Ascending aorta (tissue), 2 donors: ENCODE data around the gene ANKRD52. TPM values are rescaled to one million over a fixed set of nuclear protein-coding genes. Genes with fewer than 3 reads are reported as not detected.
"Not testable (repeated sequence)": the region's sequence is repeated elsewhere in the genome, so short reads cannot be mapped to it uniquely, and the experiment has no call there.

Source experiments
- DNase-seq, 2 donors: peaks; one replicate each; pipeline ENCODE4 v3.0.0-alpha.2; 2019; ENCODE audit warnings: low spot score in 2 of 2
- H3K27ac ChIP-seq, 2 donors: fragments of 200-600 bp; sonication (generic); one replicate each; pipeline ENCODE4 v1.5.1; 2016 to 2017; ENCODE audit warnings: mild to moderate bottlenecking in 1 of 2
- H3K27me3 ChIP-seq: fragments of 200-600 bp; sonication (generic); one replicate; pipeline ENCODE4 v1.5.1; 2017
- H3K36me3 ChIP-seq, 2 donors: fragments of 200-600 bp; sonication (generic); one replicate each; pipeline ENCODE4 v1.5.1; 2016
- H3K4me1 ChIP-seq, 2 donors: fragments of 200-600 bp; sonication (generic); one replicate each; pipeline ENCODE4 v1.5.1; 2016 to 2017; ENCODE audit warnings: mild to moderate bottlenecking in 1 of 2
- H3K4me3 ChIP-seq, 2 donors: fragments of 200-600 bp; sonication (generic); one replicate each; pipeline ENCODE4 v1.5.1; 2016 to 2017; ENCODE audit warnings: mild to moderate bottlenecking in 1 of 2
- H3K9me3 ChIP-seq, 2 donors: fragments of 200-600 bp; sonication (generic); one replicate each; pipeline ENCODE4 v1.5.1; 2016
- CTCF ChIP-seq, 3 experiments: fragments of 200-600 bp in 2 of 3; fragments of 450-650 bp in 1 of 3; sonication (generic) in 2 of 3; IDR thresholded peaks; one replicate each; pipeline ENCODE4 v1.5.1; 2016 to 2019; ENCODE audit warnings: antibody characterized with exemption in 3 of 3, mild to moderate bottlenecking in 1 of 3, moderate library complexity in 1 of 3
- intact Hi-C: fragments of 100-400 bp; cut with DNase I; formaldehyde crosslinking; loops from one replicate; pipeline ENCODE4 v1.15.1; 2023
- total RNA-seq: library from RNA; depleted of rRNA; stranded (reverse); fragments of >200 nt; gene quantifications from one replicate; pipeline ENCODE4 v1.1.0, GENCODE V29; 2016

Gene ANKRD52
- total RNA-seq, 1 donor from 2014 or later = 17.5 TPM

DNA sequence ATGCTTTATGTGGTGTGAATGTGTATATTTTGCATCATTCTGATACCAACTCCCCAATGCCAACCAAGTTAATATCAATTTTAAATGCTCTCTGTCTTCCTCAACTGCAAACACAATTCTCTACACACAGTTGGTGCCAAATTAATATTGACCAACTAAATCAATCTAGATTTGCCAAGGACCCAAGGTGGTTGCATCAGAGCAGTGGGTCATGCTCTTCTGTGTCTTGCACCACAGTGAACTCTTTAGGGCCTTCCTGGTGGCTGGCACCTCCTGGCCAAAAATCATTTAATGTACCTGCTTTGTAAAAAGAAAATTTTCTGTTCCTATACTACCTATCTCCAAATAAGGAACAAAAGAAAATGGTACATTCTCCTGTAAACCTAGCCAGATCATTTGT is 22.7 kb upstream of the ANKRD52 start:
- no peak for TF ChIP-seq CTCF (IDR thresholded peaks at IDR 0.05)
- Histone ChIP-seq H3K27ac (no peak overlapping the region), H3K36me3 (peaks cover 79 to 96% of the 10 kb centered on the region in 2 donors), H3K9me3 (no peaks in the 10 kb centered on the region), H3K4me1 (no peaks in the 10 kb centered on the region), H3K27me3 (no peaks in the 10 kb centered on the region), H3K4me3 (no peak overlapping the region)
- intact Hi-C loops = no loop called here
- no peak for DNase-seq

DNA sequence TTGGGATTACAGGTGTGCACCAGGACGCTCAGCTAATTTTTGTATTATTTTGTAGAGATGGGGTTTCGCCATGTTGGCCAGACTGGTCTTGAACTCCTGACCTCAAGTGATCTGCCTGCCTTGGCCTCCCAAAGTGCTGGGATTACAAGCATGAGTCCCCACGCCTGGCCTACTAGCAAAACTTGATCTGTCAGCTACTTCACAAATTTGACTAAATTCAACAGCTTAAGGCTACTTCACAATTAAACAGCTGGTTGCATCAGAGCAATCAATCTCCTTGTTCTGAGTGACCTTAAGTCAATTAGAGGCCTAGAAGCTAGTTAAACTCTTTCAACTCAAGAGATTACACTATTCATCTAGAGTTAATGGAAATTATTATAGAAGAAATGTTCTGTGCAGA is 20.7 kb upstream of the ANKRD52 start:
- no peak for DNase-seq
- intact Hi-C loops = no loop called here
- Histone ChIP-seq H3K4me3 (no peak overlapping the region), H3K9me3 (no peaks in the 10 kb centered on the region), H3K27me3 (no peaks in the 10 kb centered on the region), H3K36me3 (peaks cover 87 to 98% of the 10 kb centered on the region in 2 donors), H3K27ac (no peak overlapping the region), H3K4me1 (no peaks in the 10 kb centered on the region)
- no peak for TF ChIP-seq CTCF (IDR thresholded peaks at IDR 0.05)

DNA sequence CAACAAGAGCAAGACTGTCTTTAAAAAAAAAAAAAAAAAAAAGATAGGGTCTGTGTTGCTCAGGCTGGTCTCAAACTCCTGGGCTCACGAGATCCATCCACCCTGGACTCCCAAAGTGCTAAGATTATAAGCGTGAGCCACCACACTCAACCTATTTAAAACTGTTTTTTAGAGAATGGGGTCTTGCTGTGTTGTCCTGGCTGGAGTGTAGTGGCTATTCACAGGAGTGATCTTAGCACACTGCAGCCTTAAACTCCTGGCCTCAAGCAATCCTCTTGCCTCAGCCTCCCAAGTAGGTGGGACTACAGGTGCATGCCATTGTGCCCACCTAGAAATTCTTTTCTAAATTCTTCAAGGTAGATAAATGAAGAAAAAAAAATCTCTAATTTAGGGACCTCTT is 16.1 kb upstream of the ANKRD52 start:
- no peaks in the 10 kb centered on the region for H3K27me3 ChIP-seq
- H3K27ac ChIP-seq = no peak overlapping the region
- intact Hi-C loops = no loop called here
- H3K4me3 ChIP-seq = no peak overlapping the region
- DNase-seq = no peak
- peaks cover 80 to 81% of the 10 kb centered on the region in 2 donors for H3K36me3 ChIP-seq
- no peak for TF ChIP-seq CTCF (IDR thresholded peaks at IDR 0.05)
- H3K4me1 ChIP-seq = no peaks in the 10 kb centered on the region
- H3K9me3 ChIP-seq = no peaks in the 10 kb centered on the region

GRCh38 chr12:56272468-56272867 is 14.3 kb upstream of the ANKRD52 start:
- H3K27ac ChIP-seq, intact Hi-C loops, H3K4me3 ChIP-seq, DNase-seq, H3K9me3 ChIP-seq, H3K27me3 ChIP-seq, H3K4me1 ChIP-seq: not testable (repeated sequence)
- peaks cover 62% of the 10 kb centered on the region in 2 donors for H3K36me3 ChIP-seq

- peaks cover 50 to 51% of the 10 kb centered on the region in 2 donors for H3K36me3 ChIP-seq
- no peak overlapping the region for H3K4me3 ChIP-seq
- DNase-seq = no peak
- H3K27ac ChIP-seq = peak overlapping the region; percentile 31 to 58
- H3K9me3 ChIP-seq = no peaks in the 10 kb centered on the region
- H3K27me3 ChIP-seq = no peaks in the 10 kb centered on the region
- TF ChIP-seq CTCF (IDR thresholded peaks at IDR 0.05) = peak in 1 of 3 experiments; percentile 32
- H3K4me1 ChIP-seq = peaks cover 0 to 10% of the 10 kb centered on the region in 2 donors
- intact Hi-C loops = no loop called here
These were observed 12.8 kb upstream of the ANKRD52 start for GRCh38 chr12:56271031-56271430.

GRCh38 chr12:56267443-56268071 is 9.4 kb upstream of the ANKRD52 start:
- Histone ChIP-seq H3K27ac (peak overlapping the region; percentile 91 to 96), H3K9me3 (no peaks in the 10 kb centered on the region), H3K4me1 (peaks cover 0 to 12% of the 10 kb centered on the region in 2 donors), H3K36me3 (peaks cover 17 to 19% of the 10 kb centered on the region in 2 donors), H3K4me3 (peak overlapping the region; percentile 69 to 73), H3K27me3 (no peaks in the 10 kb centered on the region)
- intact Hi-C loops = loop anchor here (1.0 to 2.0 kb wide), 2 partner anchors 9 to 33 kb away; partner anchors contain the start of genes ANKRD52 and CS
- no peak for TF ChIP-seq CTCF (IDR thresholded peaks at IDR 0.05)
- DNase-seq = no peak
